Stimulated activated CD4-positive, alpha-beta T cell treated with anti-CD3 and anti-CD28 coated beads, TNF-alpha, amount 100 ng/mL, for 24 hours (primary cell): ENCODE data around the gene C10orf90.

Experiments used
- DNase-seq, 3 experiments: peaks; one replicate each; pipeline ENCODE4 v3.0.0-alpha.2; 2020; ENCODE audit warnings: low read depth in 3 of 3

C10orf90 gene

GRCh38 chr10:126503392-126504062 lies 167.0 kb downstream of the C10orf90 start:
- DNase-seq = no peak

- DNase-seq = no peak
Measured at GRCh38 chr10:126502441-126502840, 168.1 kb downstream of the C10orf90 start.

DNA sequence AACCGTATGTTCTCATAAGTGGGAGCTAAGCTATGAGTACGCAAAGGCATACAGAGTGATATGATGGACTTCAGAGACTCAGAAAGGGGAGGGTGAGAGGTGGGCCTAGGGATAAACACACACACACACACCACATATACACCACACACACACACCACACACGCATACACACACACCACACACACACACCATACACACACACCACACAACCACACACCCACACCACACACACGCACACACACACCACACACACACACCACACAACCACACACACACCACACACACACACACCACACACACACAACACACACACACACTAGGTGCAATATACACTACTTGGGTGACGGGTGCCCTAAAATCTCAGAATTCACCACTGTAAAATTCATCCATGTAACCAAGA lies 168.7 kb downstream of the C10orf90 start:
- no peak for DNase-seq

- DNase-seq = no peak
Measured at GRCh38 chr10:126500866-126501265, 169.6 kb downstream of the C10orf90 start.

GRCh38 chr10:126500185-126500584 lies 170.3 kb downstream of the C10orf90 start:
- no peak for DNase-seq

GRCh38 chr10:126499744-126500143 lies 170.7 kb downstream of the C10orf90 start:
- no peak for DNase-seq

DNA sequence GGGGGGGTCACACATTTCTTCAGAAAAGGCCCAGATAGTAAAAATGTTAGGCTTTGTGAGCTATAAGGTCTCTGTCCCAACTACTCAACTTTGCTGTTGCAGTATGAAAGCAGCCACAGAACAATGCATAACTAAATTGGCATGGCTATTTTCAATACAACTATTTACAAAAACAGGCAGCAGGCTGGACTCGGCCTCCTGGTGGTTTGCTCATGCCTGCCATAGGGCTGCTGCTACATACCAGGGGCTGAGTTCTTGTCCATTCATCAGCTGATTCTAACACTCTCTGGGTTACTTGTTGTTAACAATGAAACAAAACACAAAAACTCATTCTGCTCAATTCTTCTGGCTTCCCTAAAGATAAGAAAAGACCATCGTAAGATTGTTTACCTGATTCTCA lies 172.8 kb downstream of the C10orf90 start:
- no peak for DNase-seq

DNA sequence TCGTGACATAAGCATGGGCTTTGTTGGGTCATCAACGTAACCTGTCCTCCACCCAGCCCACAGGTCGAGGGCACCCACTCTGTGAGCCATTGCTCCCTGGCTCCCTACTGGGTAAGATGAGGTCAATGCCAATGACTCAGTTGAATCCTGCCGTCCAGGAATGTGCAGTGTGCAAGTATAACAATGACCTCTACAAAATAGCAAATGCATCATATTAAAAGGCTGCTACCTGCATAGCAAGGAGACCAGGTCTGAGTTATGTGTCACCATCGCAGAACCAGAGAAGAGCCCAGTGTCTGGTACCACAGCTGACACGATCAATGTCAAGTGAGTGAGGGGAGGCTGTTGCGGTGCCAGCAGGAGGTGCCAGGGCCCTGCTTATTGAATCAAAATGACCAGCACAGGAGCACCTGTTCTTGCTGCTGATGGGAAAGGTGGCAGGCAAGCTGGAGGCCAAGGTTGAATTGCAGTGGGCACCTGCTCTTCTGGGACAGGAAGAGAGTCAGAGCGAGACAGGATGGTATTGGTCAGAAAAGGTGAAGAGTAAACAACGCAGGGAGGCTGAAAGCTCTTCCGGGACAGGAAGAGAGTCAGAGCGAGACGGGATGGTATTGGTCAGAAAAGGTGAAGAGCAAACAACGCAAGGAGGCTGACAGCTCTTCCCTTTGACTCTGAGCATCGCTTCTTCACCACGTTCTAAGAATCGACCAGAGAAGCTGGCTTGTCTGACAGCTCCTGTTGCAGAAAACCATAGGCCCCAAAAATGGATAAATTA lies 173.5 kb downstream of the C10orf90 start:
- no peak for DNase-seq

DNA sequence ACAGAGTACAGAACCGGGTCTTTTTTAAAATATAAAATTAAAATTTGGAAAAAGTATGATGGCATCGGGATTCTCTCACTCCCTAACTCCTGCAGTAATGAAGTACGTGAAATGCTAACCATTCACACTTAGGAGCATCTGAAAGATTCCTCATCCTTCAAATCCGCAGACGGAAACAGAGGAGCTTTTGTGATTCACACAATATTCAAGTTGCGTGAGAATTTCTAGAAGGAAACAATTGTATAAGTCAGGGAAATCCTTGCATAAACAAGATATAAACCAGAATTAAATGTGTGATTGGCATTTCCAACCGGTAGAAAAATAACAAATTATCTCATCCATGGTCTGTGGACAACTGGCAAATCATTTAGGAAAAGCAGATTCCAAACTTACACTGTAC lies 179.0 kb downstream of the C10orf90 start:
- no peak for DNase-seq

- no peak for DNase-seq
Measured at GRCh38 chr10:126481181-126481580, 189.3 kb downstream of the C10orf90 start.

- no peak for DNase-seq
Measured at GRCh38 chr10:126480648-126481047, 189.8 kb downstream of the C10orf90 start.

DNA sequence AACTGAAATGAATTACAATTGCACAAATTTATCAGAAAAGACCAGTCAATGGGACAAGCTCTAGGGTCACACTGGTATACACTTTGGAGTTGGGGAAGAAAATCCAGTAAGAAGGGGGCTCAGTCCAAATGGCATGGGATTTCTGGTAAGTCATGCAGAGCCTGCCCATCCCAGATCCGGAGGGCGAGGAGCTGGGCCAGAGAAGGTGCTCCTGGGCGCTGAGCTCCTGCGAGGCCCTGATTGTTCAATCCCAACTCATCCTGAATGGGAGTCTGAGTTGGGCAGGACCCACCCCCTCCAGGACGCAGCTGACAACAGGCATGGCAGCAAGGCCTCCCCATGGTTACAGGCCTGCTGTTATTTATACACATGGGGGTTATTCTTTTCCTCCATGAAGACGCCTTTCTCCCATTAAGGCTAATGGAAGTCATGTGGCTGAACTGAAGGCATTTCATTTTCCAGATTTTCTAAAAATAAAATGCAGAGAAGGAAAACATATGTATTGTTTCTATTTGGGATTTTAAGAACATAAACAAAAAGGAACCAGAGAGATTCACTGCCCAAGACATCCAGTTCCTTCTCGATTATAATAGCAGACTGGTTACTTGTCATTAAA lies 191.1 kb downstream of the C10orf90 start:
- no peak for DNase-seq

DNA sequence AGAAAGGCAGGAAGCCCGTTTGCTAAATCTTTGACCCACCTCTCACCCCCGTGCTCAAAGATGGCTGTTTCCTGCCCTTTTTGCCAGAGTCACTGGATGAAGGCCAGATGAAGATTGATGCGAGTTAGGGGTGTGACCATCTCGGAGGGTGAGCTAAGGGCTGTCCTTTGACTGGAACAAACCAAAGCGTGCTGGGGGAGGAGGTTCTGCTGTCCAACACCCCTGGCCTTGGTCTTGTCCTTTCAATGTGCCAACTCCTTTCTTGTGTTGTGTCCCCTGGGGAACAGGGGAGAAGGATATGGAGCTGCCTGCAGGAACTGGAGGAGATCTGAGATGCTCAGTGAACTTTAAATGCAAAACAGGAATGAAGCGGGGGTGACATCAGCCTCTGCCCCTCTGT lies 191.9 kb downstream of the C10orf90 start:
- no peak for DNase-seq

- no peak for DNase-seq
Measured at GRCh38 chr10:126476246-126476645, 194.2 kb downstream of the C10orf90 start.

DNA sequence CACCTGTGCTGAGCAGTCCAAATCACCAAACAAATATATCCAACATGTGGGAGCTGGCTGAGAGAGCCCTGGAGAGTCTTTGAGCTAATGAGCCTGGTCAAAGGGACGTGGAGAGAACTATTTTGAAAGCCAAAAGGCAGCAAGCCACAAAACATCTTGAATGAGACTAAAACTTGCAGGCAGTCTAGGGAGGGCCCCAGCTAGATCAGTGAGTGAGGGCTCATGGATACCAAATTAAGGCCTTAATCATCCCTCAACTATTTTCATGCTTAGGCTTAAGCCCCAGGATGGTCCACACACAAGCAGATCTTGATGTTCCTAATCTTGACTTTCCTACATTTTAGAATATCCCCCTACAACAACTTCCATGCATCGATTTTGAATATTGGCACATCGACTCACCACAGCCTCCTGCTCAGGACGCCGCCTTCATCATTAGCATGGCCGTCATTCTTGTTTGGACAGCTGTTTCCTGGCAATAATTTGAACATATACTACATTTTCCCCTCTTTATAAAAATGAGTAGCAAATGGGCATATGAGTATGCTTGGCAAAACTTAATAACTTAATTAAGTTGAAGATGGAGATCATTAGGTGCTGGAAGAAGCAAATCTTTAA lies 195.3 kb downstream of the C10orf90 start:
- no peak for DNase-seq

DNA sequence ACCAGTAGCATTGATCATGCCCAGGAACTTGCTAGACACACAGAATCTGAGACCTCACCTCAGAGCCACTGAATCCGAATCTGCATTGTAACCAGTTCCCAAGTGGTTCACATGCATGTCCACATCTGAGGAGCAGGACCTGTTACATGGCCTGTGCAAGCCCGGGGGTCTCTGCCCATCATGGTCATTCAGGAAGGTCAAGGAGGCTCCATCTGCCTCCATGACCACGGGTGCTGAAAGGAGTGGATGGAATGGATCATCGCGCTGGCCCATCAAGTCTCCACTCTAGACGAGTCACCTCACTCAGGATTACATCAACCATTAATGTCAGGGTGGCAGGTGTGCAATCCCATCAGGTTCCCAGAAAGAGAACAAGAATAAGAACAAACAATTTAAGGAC lies 196.5 kb downstream of the C10orf90 start:
- DNase-seq = no peak

GRCh38 chr10:126470991-126471390 lies 199.5 kb downstream of the C10orf90 start:
- DNase-seq = no peak

DNA sequence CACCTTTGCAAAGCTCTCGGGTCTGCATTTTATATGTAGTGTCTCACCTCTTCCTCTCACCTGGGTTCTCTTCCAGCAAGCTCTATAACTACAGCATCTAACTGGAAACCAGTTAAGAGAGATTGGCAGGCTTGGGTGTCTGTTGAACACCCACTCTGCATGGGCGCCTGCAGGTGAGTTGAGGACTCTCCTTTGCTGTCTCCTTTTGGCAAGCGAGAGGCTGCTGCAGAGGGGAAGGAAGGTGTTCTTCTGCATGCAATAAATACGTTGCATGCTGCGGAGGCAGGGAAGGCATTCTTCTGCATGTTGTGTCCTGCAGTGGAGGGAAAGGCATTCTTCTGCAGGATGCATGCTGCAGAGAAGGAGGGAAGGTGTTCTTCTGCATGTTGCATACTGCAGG lies 200.8 kb downstream of the C10orf90 start:
- no peak for DNase-seq

DNA sequence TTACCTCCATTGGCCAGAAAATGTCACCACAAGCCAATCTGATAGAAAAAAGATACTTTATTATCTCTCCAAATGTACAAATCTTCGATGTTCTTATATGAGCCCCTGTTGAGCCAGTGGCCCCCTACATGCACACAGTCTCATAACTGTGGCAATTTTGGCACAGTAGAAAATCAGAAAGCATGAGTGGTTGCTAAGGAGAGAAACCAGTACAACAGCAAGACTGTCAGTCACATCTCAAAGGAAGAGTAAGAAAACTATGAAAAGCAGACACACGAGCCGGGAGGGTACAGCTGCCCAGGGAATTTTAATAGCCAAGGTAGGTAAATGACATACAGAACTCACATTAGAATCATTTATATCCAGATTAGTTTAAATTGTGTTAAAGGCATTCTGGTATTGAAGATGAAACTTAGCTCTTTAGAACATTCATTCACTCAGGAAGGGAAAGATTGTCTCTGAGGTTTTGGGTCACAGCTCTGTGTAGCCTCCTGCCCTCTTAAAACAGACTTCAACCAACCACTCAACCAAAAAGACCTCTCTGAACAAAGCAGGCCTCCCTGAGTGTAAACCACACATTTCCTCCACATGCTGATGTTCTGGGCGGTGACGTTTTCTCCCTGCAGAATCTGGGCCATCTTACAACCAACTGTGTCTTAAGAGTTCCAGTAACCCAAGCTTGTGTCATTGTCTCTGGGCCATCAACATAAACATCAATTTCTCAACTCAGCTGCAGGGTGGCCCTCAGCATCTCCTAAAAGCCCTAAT lies 201.4 kb downstream of the C10orf90 start:
- no peak for DNase-seq

- no peak for DNase-seq
Measured at GRCh38 chr10:126468467-126468866, 202.0 kb downstream of the C10orf90 start.

GRCh38 chr10:126465771-126466170 lies 204.7 kb downstream of the C10orf90 start:
- DNase-seq = no peak

DNA sequence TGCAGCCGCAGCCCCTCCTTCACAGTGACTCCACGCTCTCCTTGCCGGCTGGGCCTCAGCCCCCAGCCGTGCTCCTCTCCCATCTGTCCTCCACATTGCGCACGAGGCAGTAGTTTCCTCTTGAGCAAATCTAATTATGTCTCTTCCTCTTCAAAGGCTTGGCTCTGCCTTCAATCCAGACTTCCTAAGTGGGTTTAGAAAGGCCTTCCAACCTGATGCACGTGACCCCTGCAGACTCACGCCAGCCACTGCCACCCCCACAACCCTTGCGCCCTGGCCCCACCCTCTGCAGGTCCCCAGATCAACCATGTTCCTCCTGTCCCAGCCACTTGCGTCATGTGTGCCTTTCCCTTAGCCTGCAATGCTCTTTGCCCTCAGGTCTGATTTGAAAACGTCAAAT lies 207.2 kb downstream of the C10orf90 start:
- DNase-seq = no peak
